ENCODE results near the gene CNTN6. TPM values are rescaled to one million over a fixed set of nuclear protein-coding genes. Genes with fewer than 3 reads are reported as not detected.

CNTN6 gene
- total RNA-seq, 1 donor from 2014 or later: 10.3 TPM

- Histone ChIP-seq H3K36me3 (no peaks in the 10 kb centered on the region), H3K27me3 (ENCODE audit: low read depth) (no peaks in the 10 kb centered on the region), H3K4me3 (no peak overlapping the region), H3K27ac (no peak overlapping the region), H3K4me1 (no peaks in the 10 kb centered on the region), H3K9me3 (no peaks in the 10 kb centered on the region)
- ATAC-seq (no peak), DNase-seq (no peak)
- intact Hi-C loops (cut with DNase I): no loop called here
- no peak for TF ChIP-seq CTCF (IDR thresholded peaks at IDR 0.05)
Measured at GRCh38 chr3:1072041-1072440, 20.8 kb upstream of the CNTN6 start.

DNA sequence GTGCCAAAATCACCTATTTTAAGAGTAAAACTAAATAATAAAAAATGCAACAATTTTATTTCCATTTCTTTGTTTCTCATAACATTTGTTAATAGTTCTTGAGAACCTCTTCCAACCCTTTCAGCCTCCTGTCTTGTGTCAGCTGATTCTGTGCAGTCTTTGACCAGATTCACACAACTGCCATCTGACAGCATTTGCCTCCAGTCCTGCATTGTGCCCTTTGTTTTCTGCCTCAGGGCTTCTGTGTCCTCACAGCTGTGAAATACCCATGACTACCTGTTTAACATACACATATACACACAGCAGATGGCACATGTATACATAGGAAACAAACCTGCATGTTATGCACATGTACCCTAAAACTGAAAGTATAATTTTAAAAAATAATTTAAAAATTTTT lies 13.2 kb upstream of the CNTN6 start:
- DNase-seq (no peak), ATAC-seq (no peak)
- no peak for TF ChIP-seq CTCF (IDR thresholded peaks at IDR 0.05)
- H3K4me3 ChIP-seq: no peak overlapping the region
- no peaks in the 10 kb centered on the region for H3K9me3 ChIP-seq
- intact Hi-C loops (cut with DNase I): no loop called here
- H3K27ac ChIP-seq: no peak overlapping the region
- H3K27me3 ChIP-seq (ENCODE audit: low read depth): no peaks in the 10 kb centered on the region
- H3K4me1 ChIP-seq: no peaks in the 10 kb centered on the region
- no peaks in the 10 kb centered on the region for H3K36me3 ChIP-seq

DNA sequence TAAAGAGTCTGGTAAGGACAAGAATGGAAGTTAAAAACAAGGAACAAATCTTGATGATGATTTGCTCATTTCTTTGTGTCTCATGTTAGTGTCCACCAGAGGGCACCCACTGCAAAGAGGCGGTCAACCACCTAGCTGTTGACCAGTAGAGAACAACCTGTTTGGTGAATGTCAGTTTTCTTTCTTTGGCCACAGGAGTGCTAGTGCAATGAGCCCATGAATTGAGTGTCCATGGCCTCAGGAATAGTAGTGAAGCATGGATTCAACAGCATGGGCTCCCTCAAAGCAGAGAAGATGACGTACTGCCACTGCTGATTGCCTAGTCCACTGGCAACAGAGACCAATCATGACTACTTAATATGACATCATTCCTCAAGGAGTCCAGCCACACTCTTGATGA lies 10.7 kb upstream of the CNTN6 start:
- ATAC-seq (peak; percentile 76 to 82), DNase-seq (no peak)
- H3K27me3 ChIP-seq (ENCODE audit: low read depth): no peaks in the 10 kb centered on the region
- H3K4me3 ChIP-seq: no peak overlapping the region
- no peaks in the 10 kb centered on the region for H3K4me1 ChIP-seq
- intact Hi-C loops (cut with DNase I): no loop called here
- no peak overlapping the region for H3K27ac ChIP-seq
- H3K36me3 ChIP-seq: no peaks in the 10 kb centered on the region
- peak; percentile 60 for TF ChIP-seq CTCF (IDR thresholded peaks at IDR 0.05)
- no peaks in the 10 kb centered on the region for H3K9me3 ChIP-seq

GRCh38 chr3:1087066-1087560 lies 5.7 kb upstream of the CNTN6 start:
- Histone ChIP-seq H3K27me3 (ENCODE audit: low read depth) (no peaks in the 10 kb centered on the region), H3K4me1 (no peaks in the 10 kb centered on the region), H3K36me3 (no peaks in the 10 kb centered on the region), H3K9me3 (no peaks in the 10 kb centered on the region), H3K27ac (peak overlapping the region; percentile 24), H3K4me3 (no peak overlapping the region)
- TF ChIP-seq CTCF (IDR thresholded peaks at IDR 0.05): peak; percentile 29
- intact Hi-C loops (cut with DNase I): no loop called here
- ATAC-seq: peak; percentile 75 to 93
- DNase-seq: peak; percentile 68

DNA sequence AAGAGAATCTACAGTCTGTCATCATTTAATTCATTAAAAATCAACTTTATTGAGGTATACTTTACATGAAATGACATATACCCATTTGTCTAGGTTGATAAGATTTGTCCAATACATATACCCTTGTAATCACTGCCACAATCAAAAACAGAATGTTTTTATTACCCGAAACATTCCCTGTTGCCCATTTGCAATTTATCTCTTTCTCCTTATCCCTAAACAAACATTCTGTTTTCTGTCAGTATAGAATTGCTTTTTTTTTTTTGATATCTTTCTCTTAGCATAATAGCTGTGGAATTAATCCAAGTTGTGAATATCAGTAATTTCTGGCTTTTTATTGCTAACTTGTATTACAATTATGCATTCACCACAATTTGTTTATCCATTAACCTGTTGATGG lies 4.3 kb upstream of the CNTN6 start:
- intact Hi-C loops (cut with DNase I): no loop called here
- DNase-seq: no peak
- no peak overlapping the region for H3K27ac ChIP-seq
- no peaks in the 10 kb centered on the region for H3K27me3 ChIP-seq (ENCODE audit: low read depth)
- ATAC-seq: no peak
- H3K36me3 ChIP-seq: no peaks in the 10 kb centered on the region
- no peak overlapping the region for H3K4me3 ChIP-seq
- no peaks in the 10 kb centered on the region for H3K9me3 ChIP-seq
- H3K4me1 ChIP-seq: no peaks in the 10 kb centered on the region
- TF ChIP-seq CTCF (IDR thresholded peaks at IDR 0.05): no peak

DNA sequence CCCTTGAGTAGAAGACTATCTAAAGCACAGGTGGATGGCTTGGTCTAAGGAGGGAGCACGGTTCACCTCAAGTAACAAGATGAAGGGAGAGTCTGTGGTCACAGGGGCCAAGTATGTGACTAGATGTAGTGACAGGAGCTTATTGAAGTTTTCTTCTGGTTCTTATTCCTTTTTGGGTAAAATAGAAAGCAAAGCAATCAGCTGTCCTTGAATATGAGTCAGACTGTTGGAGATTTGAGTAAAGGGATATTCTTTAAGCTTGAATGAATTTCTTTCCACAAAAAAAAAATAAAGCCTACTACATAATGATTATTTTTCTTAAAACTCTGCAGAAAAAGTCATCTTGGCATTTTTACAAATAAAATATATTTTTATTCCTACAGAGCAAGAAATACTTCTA lies 1.5 kb upstream of the CNTN6 start:
- no peaks in the 10 kb centered on the region for H3K4me1 ChIP-seq
- DNase-seq (no peak), ATAC-seq (no peak)
- no peaks in the 10 kb centered on the region for H3K36me3 ChIP-seq
- no peaks in the 10 kb centered on the region for H3K27me3 ChIP-seq (ENCODE audit: low read depth)
- no peaks in the 10 kb centered on the region for H3K9me3 ChIP-seq
- H3K27ac ChIP-seq: no peak overlapping the region
- TF ChIP-seq CTCF (IDR thresholded peaks at IDR 0.05): no peak
- no peak overlapping the region for H3K4me3 ChIP-seq
- intact Hi-C loops (cut with DNase I): no loop called here
